ENCODE results near the gene TTC14.

DNA sequence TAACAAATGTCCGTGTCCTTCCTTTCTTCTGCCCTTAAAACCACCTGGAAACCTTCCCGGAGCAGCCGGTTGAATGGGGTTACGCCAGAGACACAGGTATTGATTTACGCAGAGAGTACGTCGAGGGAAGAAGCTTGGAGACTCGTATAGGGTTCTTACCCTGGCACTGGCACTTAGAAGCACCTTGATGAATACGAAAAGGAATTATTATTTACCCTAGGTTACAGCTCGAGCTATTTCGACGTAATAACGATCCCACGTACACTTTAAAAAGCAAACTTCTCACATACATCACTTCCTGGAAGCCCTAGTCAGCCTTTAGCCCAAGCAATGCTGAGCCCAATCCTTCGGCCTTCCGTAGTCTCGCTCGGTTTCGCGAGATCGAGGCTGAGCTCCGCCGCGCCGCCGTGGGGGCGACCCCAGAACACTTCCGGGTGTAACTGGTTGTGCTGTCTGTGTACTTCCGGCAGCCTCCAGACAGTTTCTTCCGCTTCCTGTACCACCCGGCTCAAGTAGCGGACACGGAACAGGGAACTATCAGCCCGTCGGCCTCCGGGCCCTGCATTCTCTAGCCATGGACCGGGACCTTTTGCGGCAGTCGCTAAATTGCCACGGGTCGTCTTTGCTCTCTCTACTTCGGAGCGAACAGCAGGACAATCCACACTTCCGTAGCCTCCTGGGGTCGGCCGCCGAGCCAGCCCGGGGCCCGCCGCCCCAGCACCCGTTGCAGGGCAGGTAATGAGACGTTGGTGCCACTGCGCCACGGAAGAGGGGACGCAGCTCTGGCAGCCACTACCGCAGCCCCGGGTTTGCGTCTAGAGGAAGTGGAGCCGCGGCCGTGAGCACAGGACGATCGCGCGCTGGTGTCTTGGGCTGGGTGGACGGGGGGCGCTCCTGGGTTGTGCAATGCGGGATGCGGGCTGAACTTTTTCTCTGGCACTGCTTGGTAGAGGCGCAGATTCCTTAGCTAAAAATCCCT lies at the start of gene TTC14:
- TF ChIP-seq, protein P1, sequence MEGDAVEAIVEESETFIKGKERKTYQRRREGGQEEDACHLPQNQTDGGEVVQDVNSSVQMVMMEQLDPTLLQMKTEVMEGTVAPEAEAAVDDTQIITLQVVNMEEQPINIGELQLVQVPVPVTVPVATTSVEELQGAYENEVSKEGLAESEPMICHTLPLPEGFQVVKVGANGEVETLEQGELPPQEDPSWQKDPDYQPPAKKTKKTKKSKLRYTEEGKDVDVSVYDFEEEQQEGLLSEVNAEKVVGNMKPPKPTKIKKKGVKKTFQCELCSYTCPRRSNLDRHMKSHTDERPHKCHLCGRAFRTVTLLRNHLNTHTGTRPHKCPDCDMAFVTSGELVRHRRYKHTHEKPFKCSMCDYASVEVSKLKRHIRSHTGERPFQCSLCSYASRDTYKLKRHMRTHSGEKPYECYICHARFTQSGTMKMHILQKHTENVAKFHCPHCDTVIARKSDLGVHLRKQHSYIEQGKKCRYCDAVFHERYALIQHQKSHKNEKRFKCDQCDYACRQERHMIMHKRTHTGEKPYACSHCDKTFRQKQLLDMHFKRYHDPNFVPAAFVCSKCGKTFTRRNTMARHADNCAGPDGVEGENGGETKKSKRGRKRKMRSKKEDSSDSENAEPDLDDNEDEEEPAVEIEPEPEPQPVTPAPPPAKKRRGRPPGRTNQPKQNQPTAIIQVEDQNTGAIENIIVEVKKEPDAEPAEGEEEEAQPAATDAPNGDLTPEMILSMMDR (IDR thresholded peaks at IDR 0.05): no peak
- peak; percentile 68 for TF ChIP-seq POLR2A (IDR thresholded peaks at IDR 0.05)
